GM18502 (cell line): ENCODE results near the gene INSYN2A.

Source experiments
- ATAC-seq: cut with Tn5 transposase; IDR thresholded peaks from one replicate; pipeline ENCODE4 v1.9.1; 2021; ENCODE audit warnings: mild to moderate bottlenecking; ENCODE audit not compliant: unreplicated experiment, poor library complexity

INSYN2A gene

DNA sequence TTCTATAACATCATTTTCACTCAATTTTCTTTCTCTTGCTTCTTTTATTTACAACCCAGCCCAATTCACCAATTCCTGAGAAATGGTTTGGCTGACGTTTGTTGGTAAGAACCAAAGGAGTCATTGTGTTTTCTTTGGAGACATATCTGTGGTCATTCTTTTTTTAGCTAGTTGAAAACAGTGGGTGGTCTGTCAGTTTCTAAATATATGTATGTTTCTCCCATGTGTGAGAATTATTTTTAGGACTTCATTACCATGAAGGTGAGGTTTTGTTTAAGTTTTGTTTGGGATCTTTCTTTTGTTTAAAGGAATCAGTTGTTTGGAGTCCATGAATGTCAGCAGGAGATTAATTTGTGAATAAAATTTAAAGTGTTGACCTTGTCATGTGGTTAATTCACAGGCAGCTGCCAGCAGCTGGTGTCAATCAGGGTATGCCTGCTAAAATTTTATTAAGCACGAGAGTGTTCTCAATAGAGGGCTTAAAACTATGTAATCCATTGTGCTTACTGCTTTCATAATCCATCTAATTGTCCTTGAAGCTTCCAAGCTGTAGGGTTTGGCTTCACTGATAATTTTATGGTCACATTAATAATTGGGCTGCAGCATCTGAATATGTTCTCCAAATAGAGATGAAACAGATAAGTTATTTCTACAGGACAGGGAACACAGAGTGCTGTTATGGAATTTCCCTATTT lies 38.7 kb downstream of the INSYN2A start:
- no peak for ATAC-seq

DNA sequence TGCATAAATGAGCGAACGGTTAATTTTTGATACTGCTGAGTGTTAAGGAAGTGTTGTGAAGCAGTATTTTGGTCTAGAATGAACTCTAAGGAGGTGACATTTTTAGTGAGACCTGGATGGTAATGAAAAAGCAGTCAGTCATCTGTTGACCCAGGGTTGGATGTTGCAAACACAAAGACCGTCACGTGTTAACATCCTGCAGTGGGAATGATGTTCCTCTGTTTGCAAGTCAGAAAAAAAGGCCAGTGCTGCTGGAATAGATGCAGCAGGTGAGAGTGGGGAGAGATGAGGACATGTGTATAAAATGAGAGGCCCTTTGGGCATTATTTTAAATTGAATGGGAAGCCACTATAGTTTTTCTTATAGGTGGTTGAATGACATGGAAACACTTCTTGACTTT lies 39.3 kb downstream of the INSYN2A start:
- no peak for ATAC-seq

DNA sequence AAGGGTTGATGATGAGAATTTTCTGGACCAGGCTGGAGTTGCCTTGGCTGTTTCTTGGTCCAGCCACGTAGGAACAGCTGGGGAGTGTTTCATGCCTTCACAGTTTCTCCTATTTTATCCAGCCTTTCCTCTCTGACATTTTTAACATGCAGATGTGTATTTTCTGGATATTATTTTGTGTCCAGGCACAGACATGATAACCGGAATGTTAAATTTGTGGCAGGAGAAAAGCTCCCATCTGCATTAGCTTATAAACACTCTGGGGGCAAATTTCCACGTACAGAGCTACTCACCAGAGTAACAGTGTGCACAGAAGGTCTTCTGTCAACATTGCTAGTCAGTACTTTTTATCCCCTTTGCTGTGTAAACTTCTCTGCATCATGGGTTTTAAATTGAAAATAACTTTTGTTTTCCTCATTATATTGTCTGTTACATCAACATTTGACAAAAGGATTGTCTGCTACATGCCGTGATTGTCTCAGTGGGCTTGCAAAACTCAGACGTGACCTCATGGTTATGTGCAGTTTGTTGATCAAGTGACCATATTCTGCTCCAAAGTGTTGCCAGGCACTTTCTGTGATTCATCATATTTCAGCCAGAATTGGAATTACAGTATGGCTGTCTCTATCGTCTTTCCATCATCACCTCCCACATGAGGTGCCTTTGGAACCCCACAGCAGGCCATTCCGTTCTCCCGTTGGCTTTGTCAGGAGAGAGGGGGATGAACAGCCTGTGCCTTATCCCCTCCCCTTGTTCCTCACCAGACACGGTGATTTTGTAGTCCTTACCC lies 41.4 kb downstream of the INSYN2A start:
- no peak for ATAC-seq

DNA sequence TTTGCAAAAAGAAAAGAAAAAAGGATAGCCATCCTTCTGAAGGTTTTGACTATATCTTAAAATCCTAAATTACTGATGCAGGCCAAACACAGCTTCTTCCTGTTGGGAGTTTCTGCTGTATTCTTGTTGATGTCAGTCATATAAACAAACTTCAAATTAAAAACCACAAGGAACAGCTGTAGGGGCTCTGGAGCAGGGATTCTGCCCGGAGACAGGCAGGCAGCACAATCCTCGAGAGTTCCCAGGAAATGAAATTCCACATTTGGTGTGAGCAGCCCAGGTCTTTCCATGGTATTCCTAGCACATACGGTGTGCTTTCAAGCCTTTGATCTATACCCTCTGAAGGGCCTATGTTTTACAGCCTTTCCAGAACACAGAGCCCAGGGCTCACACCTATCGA lies 43.2 kb downstream of the INSYN2A start:
- no peak for ATAC-seq

DNA sequence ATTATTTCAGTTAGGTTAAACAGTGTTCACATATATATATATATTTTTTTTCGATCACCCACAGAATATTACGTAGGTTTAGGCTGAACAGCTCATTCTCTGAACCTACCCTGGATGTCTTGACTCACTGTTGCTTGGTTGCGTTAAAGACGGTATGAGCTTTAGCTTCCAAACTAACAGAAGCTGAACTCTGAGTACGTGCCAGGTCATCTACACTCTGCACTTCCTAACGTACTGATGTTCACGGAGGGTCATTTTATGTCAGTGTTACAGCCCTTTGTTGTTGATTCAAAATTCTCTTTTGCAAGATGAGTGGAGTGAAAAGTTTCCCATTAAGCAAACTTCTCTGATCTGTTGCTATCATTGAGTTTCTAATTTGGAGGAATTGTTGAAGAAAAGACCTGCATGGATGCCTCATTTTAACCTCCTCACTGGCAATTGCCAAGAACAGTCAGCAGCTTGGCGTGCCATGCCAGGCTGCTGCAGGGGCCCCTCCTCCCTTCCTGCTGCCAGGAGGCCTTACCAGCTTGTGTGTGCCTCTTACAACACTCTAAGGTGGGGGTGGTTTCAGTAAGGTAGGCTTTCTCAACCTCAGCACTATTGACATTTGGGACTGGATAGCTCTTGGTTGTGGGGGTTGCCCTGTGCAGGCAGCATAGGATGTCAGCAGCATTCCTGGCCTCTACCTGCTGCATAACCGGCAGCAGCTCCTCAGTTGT lies 44.3 kb downstream of the INSYN2A start:
- no peak for ATAC-seq

DNA sequence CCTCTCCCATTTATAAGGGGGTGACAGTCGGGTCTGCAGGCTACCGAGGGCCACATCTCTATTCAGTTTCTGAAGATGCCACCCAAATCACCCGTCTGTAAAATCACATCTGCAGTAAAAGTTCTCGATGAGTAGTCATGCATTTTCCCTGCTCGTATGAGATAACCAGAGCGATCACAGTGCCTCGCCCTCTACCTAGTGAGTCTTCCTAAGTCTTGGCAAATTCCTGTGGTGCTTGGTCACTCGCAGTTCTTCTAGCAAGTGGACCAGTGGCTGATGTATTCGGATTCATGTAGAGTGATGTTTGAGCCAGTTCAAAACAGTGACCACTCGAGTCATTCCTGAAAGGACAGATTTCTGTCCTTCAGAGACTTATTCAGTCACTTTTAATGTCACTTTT lies 44.9 kb downstream of the INSYN2A start:
- no peak for ATAC-seq

DNA sequence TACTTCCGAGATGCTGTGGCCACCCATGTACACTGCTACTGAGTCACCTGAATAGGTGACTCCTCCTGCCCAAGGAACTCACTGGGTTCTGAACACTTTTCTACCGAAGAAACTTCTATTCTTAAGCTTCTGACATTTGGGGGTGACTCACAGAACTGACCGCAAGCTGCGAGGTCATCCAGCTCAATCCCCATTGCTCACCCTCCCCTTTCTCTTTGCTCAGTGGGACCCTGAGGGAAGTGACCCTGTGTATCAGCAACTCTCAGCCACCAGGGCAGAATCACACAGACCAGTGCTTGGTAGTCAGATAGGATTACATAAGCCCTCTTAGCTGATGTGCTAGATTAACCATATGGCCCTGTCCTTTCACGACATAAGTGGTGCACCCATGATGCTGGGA lies 46.3 kb downstream of the INSYN2A start:
- ATAC-seq = no peak

DNA sequence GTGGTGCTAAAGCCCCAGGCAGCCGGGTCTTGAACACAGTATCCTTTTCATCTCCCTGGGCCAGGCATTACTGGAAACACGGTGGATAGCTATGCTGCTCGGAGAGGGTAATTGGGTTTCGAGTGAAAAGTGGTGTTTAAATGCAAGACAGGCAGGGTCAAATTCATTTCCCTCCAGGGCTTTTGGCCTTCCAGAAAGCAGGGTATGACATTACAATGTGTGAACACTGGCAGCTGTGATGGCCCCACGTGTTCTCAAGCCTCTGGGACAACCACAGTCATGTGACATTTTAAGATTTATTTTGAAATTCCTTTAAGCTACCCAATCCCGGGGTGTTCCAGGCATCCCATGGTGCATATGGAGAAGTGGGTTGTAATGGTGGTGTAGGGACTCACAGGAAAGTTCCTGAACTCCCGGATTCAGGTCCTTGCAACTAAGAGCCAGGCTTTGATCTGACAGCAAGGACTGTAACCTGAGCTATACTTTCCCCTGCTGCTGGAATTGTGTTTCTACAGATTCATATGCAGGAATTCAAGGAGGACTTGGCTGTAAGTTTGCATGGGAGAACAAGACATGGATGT lies 46.8 kb downstream of the INSYN2A start:
- no peak for ATAC-seq

DNA sequence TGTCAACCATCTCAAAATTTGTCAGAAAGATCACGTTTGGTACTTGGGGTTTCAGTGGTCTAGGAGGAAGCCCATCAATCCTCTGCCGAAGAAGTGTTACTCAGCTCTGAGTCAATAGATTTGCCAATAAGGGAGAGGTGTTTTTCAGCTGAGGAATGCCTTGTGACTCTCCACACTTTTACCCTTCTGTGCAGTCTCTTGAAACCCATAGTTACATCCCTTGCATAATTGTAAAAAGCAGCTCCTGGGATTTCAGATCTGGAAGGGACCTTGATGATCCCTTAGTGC lies 47.5 kb downstream of the INSYN2A start:
- no peak for ATAC-seq

DNA sequence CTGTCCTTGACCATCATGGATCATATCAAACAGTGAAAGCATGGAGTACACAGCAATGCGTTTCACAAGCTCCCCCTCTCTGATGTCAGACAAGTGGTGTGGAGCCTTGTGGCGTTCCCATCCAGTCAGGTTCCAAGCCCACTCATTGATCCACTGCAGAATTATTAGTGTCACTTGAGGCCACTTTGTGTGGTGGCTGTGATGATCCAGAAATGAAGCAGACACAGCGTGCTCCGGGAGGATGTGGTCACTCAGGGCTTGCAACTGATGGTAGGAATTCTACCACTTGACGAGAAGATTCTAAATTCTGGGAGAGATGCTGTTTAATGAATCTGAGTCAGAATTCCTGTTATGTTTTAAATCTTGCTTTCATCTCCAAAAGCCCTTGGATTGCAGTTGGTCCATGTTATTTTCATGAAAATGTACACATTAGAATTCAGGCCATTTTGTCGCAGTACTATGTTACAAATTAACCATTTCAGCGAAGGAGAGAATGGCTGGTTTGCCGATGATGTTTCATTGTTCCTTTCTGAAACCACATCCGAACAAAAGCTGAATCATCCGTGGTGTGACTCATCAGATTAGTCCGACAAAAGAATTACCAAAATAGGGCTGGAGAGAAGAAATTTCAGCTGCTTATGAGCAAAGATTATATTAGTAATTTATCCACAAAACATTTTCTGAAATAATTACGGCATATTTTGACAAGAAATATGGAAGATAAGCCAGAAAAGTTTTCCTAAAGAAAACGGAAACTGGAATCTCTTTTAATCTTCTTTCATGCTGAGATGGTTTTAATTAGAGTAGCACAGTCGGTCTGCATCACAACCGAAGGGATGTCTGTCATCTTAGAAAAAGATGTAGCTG lies 48.1 kb downstream of the INSYN2A start:
- no peak for ATAC-seq

DNA sequence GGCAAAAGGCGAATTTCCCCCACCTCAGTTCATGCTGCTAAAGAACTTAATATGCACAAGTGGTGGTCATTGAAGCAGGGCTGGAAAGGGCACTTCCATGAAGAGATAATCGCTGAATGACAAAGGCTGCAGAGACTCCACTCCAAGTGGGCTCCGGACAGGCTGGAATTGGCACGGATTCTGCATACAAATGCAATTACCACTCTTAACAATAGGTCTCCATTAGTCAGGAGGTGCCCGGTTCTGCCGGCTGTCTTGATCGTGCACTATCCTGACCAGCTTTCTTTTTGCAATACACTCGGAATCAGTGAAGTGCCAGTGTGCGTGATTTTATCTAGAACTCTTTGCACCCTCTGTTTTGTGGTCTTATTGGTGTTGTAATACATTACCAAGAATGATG lies 49.7 kb downstream of the INSYN2A start:
- no peak for ATAC-seq
